K562 (cell line): ENCODE results near the gene TMEM61. TPM values are rescaled to one million over a fixed set of nuclear protein-coding genes. Genes with fewer than 3 reads are reported as not detected.

ENCODE experiments used
- ATAC-seq: fragments of 200-7000 bp; cut with Tn5 transposase; 3 replicates; pipeline ENCODE4 v1.9.1; 2020; ENCODE audit warnings: moderate library complexity
- BruUV-seq: library from RNA; stranded (reverse); fragments of 400-500 nt; replicated peaks from 2 replicates; lab custom pipeline; 2021; lab: Mats Ljungman, UMichigan
- CTCF ChIA-PET: fragments of 300-600 bp; formaldehyde crosslinking; extraction: SDS; loops from one replicate; lab custom pipeline; 2021; ENCODE audit warnings: low intra/inter-chr PET ratio; lab: Yijun Ruan, JAX
- POLR2A ChIA-PET: fragments of 300-600, 350-650 bp; sonication (Branson Sonifier 250); formaldehyde crosslinking; extraction: SDS; loops from one replicate; lab custom pipeline; 2021; ENCODE audit warnings: antibody characterized with exemption, inconsistent platforms; lab: Yijun Ruan, JAX
- DNase-seq, 4 experiments: peaks; one replicate each; pipeline versions ENCODE4 v3.0.0 to v3.0.0-alpha.2; 2011 to 2018; ENCODE audit warnings: low spot score in 3 of 4, mixed read lengths in 3 of 4; ENCODE audit errors: extremely low read depth in 1 of 4
- FAIRE-seq: peaks from 2 replicates; lab custom pipeline; 2011; peaks lifted over from hg19 to GRCh38; lab: Jason Lieb, UNC
- H2AFZ ChIP-seq: 2 replicates; pipeline ENCODE4 v1.6.0; 2011; ENCODE audit warnings: low read depth, low read length, control low read depth, inconsistent platforms
- H3K27ac ChIP-seq: fragments of 200-600 bp; 3 replicates; pipeline ENCODE4 v1.8.0; 2011; ENCODE audit warnings: low read depth, mild to moderate bottlenecking, control low read depth, inconsistent platforms, low read length, moderate library complexity, mixed read lengths; ENCODE audit errors: extremely low read depth
- H3K27me3 ChIP-seq, 2 experiments: fragments of 300-600 bp in 1 of 2; 2 replicates in 1 of 2; 3 replicates in 1 of 2; pipeline versions ENCODE4 v1.6.0 to v1.8.0; 2011; ENCODE audit warnings: inconsistent platforms in 2 of 2, low read length in 2 of 2, mild to moderate bottlenecking in 1 of 2, mixed read lengths in 1 of 2, moderate library complexity in 1 of 2; ENCODE audit not compliant: control insufficient read depth in 2 of 2, insufficient read depth in 2 of 2
- H3K36me3 ChIP-seq: fragments of 300-600 bp; 3 replicates; pipeline ENCODE4 v1.8.0; 2011; ENCODE audit warnings: mild to moderate bottlenecking, low read length, inconsistent platforms; ENCODE audit not compliant: control insufficient read depth, insufficient read depth
- H3K4me1 ChIP-seq, 2 experiments: fragments of 200-600 bp in 1 of 2; replicated peaks in 1 of 2; 2 replicates in 1 of 2; 3 replicates in 1 of 2; pipeline versions ENCODE4 v1.5.1 to v1.8.0; 2011; ENCODE audit warnings: inconsistent platforms in 2 of 2, low read length in 2 of 2, mild to moderate bottlenecking in 1 of 2, mixed read lengths in 1 of 2, moderate library complexity in 1 of 2; ENCODE audit not compliant: control insufficient read depth in 2 of 2, insufficient read depth in 2 of 2
- H3K4me2 ChIP-seq: 2 replicates; pipeline ENCODE4 v1.6.1; 2011; ENCODE audit warnings: low read length, control low read depth, inconsistent platforms, mixed read lengths; ENCODE audit not compliant: insufficient read depth
- H3K4me3 ChIP-seq: fragments of 200-600 bp; sonication (generic), shearing (Covaris generic); 2 replicates; pipeline ENCODE4 v1.5.1; 2016; ENCODE audit warnings: control low read depth, inconsistent platforms
- H3K79me2 ChIP-seq: fragments of 200-600 bp; 3 replicates; pipeline ENCODE4 v1.8.0; 2011; ENCODE audit warnings: low read length, inconsistent platforms; ENCODE audit not compliant: control insufficient read depth, insufficient read depth
- H3K9ac ChIP-seq, 2 experiments: 2 replicates each; pipeline versions ENCODE4 v1.6.0 to v1.6.1; 2011; ENCODE audit warnings: low read depth in 2 of 2, low read length in 2 of 2, control low read depth in 1 of 2, inconsistent platforms in 1 of 2, mild to moderate bottlenecking in 1 of 2, mixed read lengths in 1 of 2; ENCODE audit not compliant: insufficient read depth in 1 of 2
- H3K9me1 ChIP-seq: one replicate; pipeline ENCODE4 v1.6.0; 2011; ENCODE audit warnings: inconsistent platforms, mild to moderate bottlenecking, low read length, moderate library complexity; ENCODE audit not compliant: control insufficient read depth, insufficient read depth
- H3K9me3 ChIP-seq: replicated peaks from 2 replicates; pipeline ENCODE4 v1.5.1; 2011; ENCODE audit warnings: low read depth, low read length, inconsistent platforms; ENCODE audit not compliant: control insufficient read depth, insufficient read depth
- H4K20me1 ChIP-seq: replicated peaks from 2 replicates; pipeline ENCODE4 v1.6.1; 2011; ENCODE audit warnings: low read length, inconsistent platforms, mixed read lengths; ENCODE audit not compliant: control insufficient read depth, insufficient read depth
- BRF1 ChIP-seq: IDR thresholded peaks from 3 replicates; pipeline ENCODE4 v1.6.1; 2011; ENCODE audit warnings: borderline replicate concordance, mild to moderate bottlenecking; ENCODE audit not compliant: insufficient read length; ENCODE audit errors: extremely low read depth
- CBFA2T3 ChIP-seq: fragments of 450-650 bp; IDR thresholded peaks from 2 replicates; pipeline ENCODE4 v1.6.1; 2017
- CBFB ChIP-seq: sonication (generic); formaldehyde crosslinking; IDR thresholded peaks from 2 replicates; pipeline ENCODE4 v1.4.0; 2020; ENCODE audit warnings: mild to moderate bottlenecking, missing genetic modification reagents
- CCAR2 ChIP-seq: fragments of 200-400 bp; formaldehyde crosslinking; IDR thresholded peaks from 2 replicates; pipeline ENCODE4 v1.6.1; 2017; ENCODE audit warnings: mild to moderate bottlenecking, low read depth, low read length
- CHD1 ChIP-seq: fragments of 200-600 bp; sonication (generic); IDR thresholded peaks from one replicate; pipeline ENCODE4 v1.6.1; 2012; ENCODE audit warnings: mild to moderate bottlenecking, moderate library complexity, low read length, inconsistent platforms
- HDGF ChIP-seq: fragments of 450-650 bp; IDR thresholded peaks from 2 replicates; pipeline ENCODE4 v1.6.1; 2016
- LCOR ChIP-seq: sonication (generic); formaldehyde crosslinking; IDR thresholded peaks from 2 replicates; pipeline ENCODE4 v1.8.0; 2022; ENCODE audit warnings: mild to moderate bottlenecking, missing genetic modification reagents
- MYBL2 ChIP-seq, 2 experiments: fragments of 450-650 bp in 1 of 2; sonication (generic) in 1 of 2; formaldehyde crosslinking in 1 of 2; IDR thresholded peaks; 2 replicates each; pipeline versions ENCODE4 v1.6.1 to v1.8.1; 2017 to 2022; ENCODE audit warnings: borderline replicate concordance in 1 of 2, inconsistent platforms in 1 of 2, low read depth in 1 of 2, mild to moderate bottlenecking in 1 of 2, missing genetic modification reagents in 1 of 2, moderate library complexity in 1 of 2
- NBN ChIP-seq: fragments of 450-650 bp; IDR thresholded peaks from 2 replicates; pipeline ENCODE4 v1.6.1; 2016; ENCODE audit warnings: low read depth, mild to moderate bottlenecking
- ZFP30 ChIP-seq: fragments of 250-450 bp; sonication (Bioruptor Pico); IDR thresholded peaks from 2 replicates; pipeline ENCODE4 v1.8.0; 2022; ENCODE audit warnings: moderate library complexity, mild to moderate bottlenecking, inconsistent platforms, borderline replicate concordance
- WGBS: fragments of 100-300 bp; shearing (Covaris generic); methylation state at CpG from one replicate; pipeline ENCODE4 v1.1.6; 2016; ENCODE audit warnings: low coverage, mixed read lengths; ENCODE audit not compliant: insufficient coverage; ENCODE audit errors: missing lambda C conversion rate; 5-methylcytosine and 5-hydroxymethylcytosine counted together
- in situ Hi-C: fragments of 300-500 bp; cut with MboI; formaldehyde crosslinking; loops from 4 replicates; pipeline ENCODE4 v1.15.0; 2018; ENCODE audit warnings: inconsistent platforms, mixed read lengths
- intact Hi-C: fragments of 100-400 bp; cut with micrococcal nuclease; formaldehyde crosslinking; loops from 2 replicates; pipeline ENCODE4 v1.14.2; 2022
- polyA plus RNA-seq, 8 experiments: library from polyadenylated mRNA; depleted of rRNA in 4 of 8; stranded (reverse) in 5 of 8; unstranded in 3 of 8; fragments of >200 nt; fragmentation: Nextera tagmentation in 2 of 8; fragmentation: Illumina TruSeq in 1 of 8; extraction: Ambion mirVana in 2 of 8; extraction: Trizol in 1 of 8; gene quantifications; 2 replicates each; pipeline versions ENCODE4 v1.2.1 to v1.2.3, GENCODE V29; 2011 to 2014; ENCODE audit warnings: inconsistent platforms in 1 of 8, missing spikeins in 1 of 8
- total RNA-seq, 7 experiments: library from RNA; depleted of rRNA in 6 of 7; stranded (reverse); fragments of >200 nt in 6 of 7; fragmentation: Illumina TruSeq in 2 of 7; extraction: Trizol in 2 of 7; gene quantifications; 2 replicates each; pipeline versions ENCODE4 v1.2.1 to v1.2.3, GENCODE V29; 2011 to 2021; ENCODE audit warnings: low replicate concordance in 1 of 7
- TF ChIP-seq, protein P1 (sequence below): fragments of 150-350 bp; conservative IDR thresholded peaks from 2 replicates; pipeline ENCODE4 v1.6.1; 2014; ENCODE audit warnings: low read length
- TF ChIP-seq, protein P2 (sequence below): fragments of 450-650 bp; formaldehyde crosslinking; IDR thresholded peaks from 2 replicates; pipeline ENCODE4 v1.4.0; 2020; ENCODE audit warnings: mild to moderate bottlenecking, moderate library complexity
- TF ChIP-seq, protein P3 (sequence below), 2 experiments: fragments of 450-650 bp in 1 of 2; IDR thresholded peaks; 2 replicates each; pipeline ENCODE4 v1.6.1; 2011 to 2017; ENCODE audit warnings: low read depth in 2 of 2, antibody characterized with exemption in 1 of 2, borderline replicate concordance in 1 of 2, low read length in 1 of 2, mild to moderate bottlenecking in 1 of 2, mixed read lengths in 1 of 2; ENCODE audit not compliant: control insufficient read depth in 1 of 2

The TMEM61 gene
- total and polyA plus RNA-seq, 9 of the 15 experiments (the other 6 are each of a cell fraction or from before 2014, with no cell fraction given): not detected

DNA sequence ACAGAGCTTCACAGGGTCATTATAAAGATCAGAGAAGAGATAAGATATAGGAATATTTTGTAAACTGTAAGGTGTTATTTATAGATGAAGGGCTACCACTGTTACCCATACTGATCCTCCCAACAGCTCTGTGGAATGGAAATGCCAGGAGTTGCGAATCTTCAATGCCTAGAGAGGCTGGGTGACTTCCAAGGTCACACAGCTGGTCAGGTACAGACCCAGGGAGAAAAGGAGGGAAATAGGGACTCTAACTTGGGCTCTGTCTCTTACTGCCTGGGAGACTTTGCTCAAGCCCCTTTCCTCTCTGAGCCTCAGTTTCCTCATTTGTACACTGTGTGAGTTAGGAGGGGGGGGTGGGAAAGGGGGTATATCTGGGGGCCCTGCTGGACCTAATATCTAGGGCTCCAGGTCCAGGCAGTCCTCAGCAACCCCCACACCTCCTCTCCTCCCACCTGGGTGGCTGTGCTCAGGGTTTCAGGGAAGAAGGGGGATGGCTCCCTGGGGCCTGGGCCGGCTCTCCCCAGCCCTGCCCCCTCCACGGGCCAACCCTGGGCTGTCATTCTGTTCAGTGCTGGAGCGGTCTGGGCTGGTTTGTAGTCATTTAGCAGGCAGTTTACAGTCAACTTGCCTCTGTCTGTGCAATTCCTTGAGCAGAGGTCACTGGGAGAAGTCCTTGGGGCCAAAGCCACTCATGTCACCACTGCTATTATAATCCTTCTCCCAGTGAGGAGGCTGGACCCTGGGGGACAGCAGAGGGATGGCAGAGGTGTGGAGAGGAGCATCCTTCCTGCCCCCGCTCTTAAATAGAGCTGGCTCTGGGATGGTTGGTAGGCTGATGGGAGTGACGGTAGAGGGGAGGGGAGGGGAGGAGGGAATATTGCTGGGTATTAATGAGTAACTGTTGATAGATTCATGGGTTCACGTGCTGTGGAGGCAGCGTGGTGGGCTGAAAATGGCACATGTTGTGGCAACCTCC, 20.0 kb downstream of the TMEM61 start:
- DNase-seq: no peak
- Histone ChIP-seq H3K9me1 (no peaks in the 10 kb centered on the region), H4K20me1 (peaks cover 11% of the 10 kb centered on the region), H3K9ac (no peak overlapping the region), H2AFZ (no peak overlapping the region), H3K4me3 (no peak overlapping the region), H3K27ac (no peak overlapping the region), H3K36me3 (no peaks in the 10 kb centered on the region), H3K9me3 (no peaks in the 10 kb centered on the region), H3K27me3 (peaks cover 15 to 53% of the 10 kb centered on the region in 2 experiments), H3K79me2 (no peaks in the 10 kb centered on the region), H3K4me2 (no peak overlapping the region), H3K4me1 (peaks cover 0 to 21% of the 10 kb centered on the region in 2 experiments; a peak in 3 of 5 replicates)
- no peak for FAIRE-seq
- POLR2A ChIA-PET: interaction anchor here (1.1 to 1.2 kb wide), 2 partner anchors 19 to 56 kb away, joined by 3 to 6 read pairs; no protein-coding TSS in a partner anchor
- no peak for ATAC-seq
- CTCF ChIA-PET: no interaction called here
- no TSS peak for BruUV-seq
- intact Hi-C loops (no loop called here), in situ Hi-C loops (no loop called here)
- WGBS: 11% methylated on average over 8 of the region's 8 CpGs
- TF ChIP-seq NBN (no peak), MYBL2 (IDR thresholded peaks at IDR 0.05; ENCODE audit: low read depth) (no peak), MYBL2 (CRISPR knock-in tag; IDR thresholded peaks at IDR 0.05; ENCODE audit: borderline replicate concordance) (no peak), CCAR2 (no peak), LCOR (CRISPR knock-in tag) (no peak), HDGF (no peak), ZFP30 (CRISPR knock-in tag) (no peak), CBFA2T3 (no peak), CBFB (CRISPR knock-in tag) (no peak), CHD1 (no peak), BRF1 (no peak)
- TF ChIP-seq, protein P1, sequence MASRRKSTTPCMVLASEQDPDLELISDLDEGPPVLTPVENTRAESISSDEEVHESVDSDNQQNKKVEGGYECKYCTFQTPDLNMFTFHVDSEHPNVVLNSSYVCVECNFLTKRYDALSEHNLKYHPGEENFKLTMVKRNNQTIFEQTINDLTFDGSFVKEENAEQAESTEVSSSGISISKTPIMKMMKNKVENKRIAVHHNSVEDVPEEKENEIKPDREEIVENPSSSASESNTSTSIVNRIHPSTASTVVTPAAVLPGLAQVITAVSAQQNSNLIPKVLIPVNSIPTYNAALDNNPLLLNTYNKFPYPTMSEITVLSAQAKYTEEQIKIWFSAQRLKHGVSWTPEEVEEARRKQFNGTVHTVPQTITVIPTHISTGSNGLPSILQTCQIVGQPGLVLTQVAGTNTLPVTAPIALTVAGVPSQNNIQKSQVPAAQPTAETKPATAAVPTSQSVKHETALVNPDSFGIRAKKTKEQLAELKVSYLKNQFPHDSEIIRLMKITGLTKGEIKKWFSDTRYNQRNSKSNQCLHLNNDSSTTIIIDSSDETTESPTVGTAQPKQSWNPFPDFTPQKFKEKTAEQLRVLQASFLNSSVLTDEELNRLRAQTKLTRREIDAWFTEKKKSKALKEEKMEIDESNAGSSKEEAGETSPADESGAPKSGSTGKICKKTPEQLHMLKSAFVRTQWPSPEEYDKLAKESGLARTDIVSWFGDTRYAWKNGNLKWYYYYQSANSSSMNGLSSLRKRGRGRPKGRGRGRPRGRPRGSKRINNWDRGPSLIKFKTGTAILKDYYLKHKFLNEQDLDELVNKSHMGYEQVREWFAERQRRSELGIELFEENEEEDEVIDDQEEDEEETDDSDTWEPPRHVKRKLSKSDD: no peak
- TF ChIP-seq, protein P2, sequence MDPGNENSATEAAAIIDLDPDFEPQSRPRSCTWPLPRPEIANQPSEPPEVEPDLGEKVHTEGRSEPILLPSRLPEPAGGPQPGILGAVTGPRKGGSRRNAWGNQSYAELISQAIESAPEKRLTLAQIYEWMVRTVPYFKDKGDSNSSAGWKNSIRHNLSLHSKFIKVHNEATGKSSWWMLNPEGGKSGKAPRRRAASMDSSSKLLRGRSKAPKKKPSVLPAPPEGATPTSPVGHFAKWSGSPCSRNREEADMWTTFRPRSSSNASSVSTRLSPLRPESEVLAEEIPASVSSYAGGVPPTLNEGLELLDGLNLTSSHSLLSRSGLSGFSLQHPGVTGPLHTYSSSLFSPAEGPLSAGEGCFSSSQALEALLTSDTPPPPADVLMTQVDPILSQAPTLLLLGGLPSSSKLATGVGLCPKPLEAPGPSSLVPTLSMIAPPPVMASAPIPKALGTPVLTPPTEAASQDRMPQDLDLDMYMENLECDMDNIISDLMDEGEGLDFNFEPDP (CRISPR knock-in tag): no peak
- TF ChIP-seq, protein P3, sequence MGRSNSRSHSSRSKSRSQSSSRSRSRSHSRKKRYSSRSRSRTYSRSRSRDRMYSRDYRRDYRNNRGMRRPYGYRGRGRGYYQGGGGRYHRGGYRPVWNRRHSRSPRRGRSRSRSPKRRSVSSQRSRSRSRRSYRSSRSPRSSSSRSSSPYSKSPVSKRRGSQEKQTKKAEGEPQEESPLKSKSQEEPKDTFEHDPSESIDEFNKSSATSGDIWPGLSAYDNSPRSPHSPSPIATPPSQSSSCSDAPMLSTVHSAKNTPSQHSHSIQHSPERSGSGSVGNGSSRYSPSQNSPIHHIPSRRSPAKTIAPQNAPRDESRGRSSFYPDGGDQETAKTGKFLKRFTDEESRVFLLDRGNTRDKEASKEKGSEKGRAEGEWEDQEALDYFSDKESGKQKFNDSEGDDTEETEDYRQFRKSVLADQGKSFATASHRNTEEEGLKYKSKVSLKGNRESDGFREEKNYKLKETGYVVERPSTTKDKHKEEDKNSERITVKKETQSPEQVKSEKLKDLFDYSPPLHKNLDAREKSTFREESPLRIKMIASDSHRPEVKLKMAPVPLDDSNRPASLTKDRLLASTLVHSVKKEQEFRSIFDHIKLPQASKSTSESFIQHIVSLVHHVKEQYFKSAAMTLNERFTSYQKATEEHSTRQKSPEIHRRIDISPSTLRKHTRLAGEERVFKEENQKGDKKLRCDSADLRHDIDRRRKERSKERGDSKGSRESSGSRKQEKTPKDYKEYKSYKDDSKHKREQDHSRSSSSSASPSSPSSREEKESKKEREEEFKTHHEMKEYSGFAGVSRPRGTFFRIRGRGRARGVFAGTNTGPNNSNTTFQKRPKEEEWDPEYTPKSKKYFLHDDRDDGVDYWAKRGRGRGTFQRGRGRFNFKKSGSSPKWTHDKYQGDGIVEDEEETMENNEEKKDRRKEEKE (IDR thresholded peaks at IDR 0.05; ENCODE audit: borderline replicate concordance in 1 of 2, control insufficient read depth in 1 of 2, low read depth in 2 of 2, low read length in 1 of 2): no peak
